WTC11 (cell line): ENCODE measurements around the gene HECW1. TPM values are rescaled to one million over a fixed set of nuclear protein-coding genes. Genes with fewer than 3 reads are reported as not detected.

Experiments used
- ATAC-seq: fragments of 200-7000 bp; cut with Tn5 transposase; 2 replicates; pipeline ENCODE4 v1.10.0; 2021; ENCODE audit warnings: mild to moderate bottlenecking, moderate library complexity
- CTCF ChIA-PET: fragments of 300-600 bp; sonication (Branson Sonifier 250); formaldehyde crosslinking; loops from one replicate; lab custom pipeline; 2021; ENCODE audit warnings: antibody characterized with exemption; lab: Charles Lee
- POLR2A ChIA-PET: fragments of 350-600 bp; sonication (Branson Sonifier 250); formaldehyde crosslinking; loops from one replicate; lab custom pipeline; 2021; ENCODE audit warnings: antibody characterized with exemption; lab: Charles Lee
- DNase-seq: peaks from one replicate; pipeline ENCODE4 v3.0.0; 2021; ENCODE audit warnings: low spot score
- H3K27ac Mint-ChIP-seq: 2 replicates; pipeline ENCODE4 v1.8.0; 2021; ENCODE audit warnings: mixed read lengths
- H3K27me3 Mint-ChIP-seq: 2 replicates; pipeline ENCODE4 v1.8.0; 2021; ENCODE audit warnings: low read depth, mild to moderate bottlenecking, moderate library complexity, mixed read lengths
- H3K36me3 Mint-ChIP-seq: 2 replicates; pipeline ENCODE4 v1.8.0; 2021; ENCODE audit warnings: mixed read lengths
- H3K4me1 Mint-ChIP-seq: 2 replicates; pipeline ENCODE4 v1.8.0; 2022; ENCODE audit warnings: mixed read lengths
- H3K4me3 Mint-ChIP-seq: 2 replicates; pipeline ENCODE4 v1.8.0; 2021; ENCODE audit warnings: mild to moderate bottlenecking, moderate library complexity, mixed read lengths
- H3K9me3 Mint-ChIP-seq: 2 replicates; pipeline ENCODE4 v1.8.0; 2021; ENCODE audit warnings: mixed read lengths
- CREM ChIP-seq: sonication (generic); formaldehyde crosslinking; IDR thresholded peaks from 2 replicates; pipeline ENCODE4 v1.8.1; 2022; ENCODE audit warnings: mild to moderate bottlenecking, missing genetic modification reagents, moderate library complexity
- ESRRA ChIP-seq: sonication (generic); formaldehyde crosslinking; IDR thresholded peaks from 2 replicates; pipeline ENCODE4 v1.8.1; 2022; ENCODE audit warnings: mild to moderate bottlenecking, missing genetic modification reagents, borderline replicate concordance
- NR1H2 ChIP-seq: sonication (generic); formaldehyde crosslinking; IDR thresholded peaks from 2 replicates; pipeline ENCODE4 v1.9.0; 2021; ENCODE audit warnings: mild to moderate bottlenecking, moderate library complexity, missing genetic modification reagents
- TCF7 ChIP-seq: sonication (generic); formaldehyde crosslinking; IDR thresholded peaks from 2 replicates; pipeline ENCODE4 v1.8.0; 2022; ENCODE audit warnings: mild to moderate bottlenecking, low read depth, missing genetic modification reagents, moderate library complexity
- microRNA-seq: library from miRNA; unstranded; fragments of <30 nt; microRNA quantifications from one replicate; pipeline ENCODE4 v1.2.0, GENCODE V29; 2022; ENCODE audit warnings: borderline number of aligned reads
- total RNA-seq: library from RNA; stranded (reverse); gene quantifications from 3 replicates; pipeline ENCODE4 v1.2.3, GENCODE V29; 2021

The HECW1 gene
- total RNA-seq, 1 experiment from 2014 or later = 6.1 TPM

DNA sequence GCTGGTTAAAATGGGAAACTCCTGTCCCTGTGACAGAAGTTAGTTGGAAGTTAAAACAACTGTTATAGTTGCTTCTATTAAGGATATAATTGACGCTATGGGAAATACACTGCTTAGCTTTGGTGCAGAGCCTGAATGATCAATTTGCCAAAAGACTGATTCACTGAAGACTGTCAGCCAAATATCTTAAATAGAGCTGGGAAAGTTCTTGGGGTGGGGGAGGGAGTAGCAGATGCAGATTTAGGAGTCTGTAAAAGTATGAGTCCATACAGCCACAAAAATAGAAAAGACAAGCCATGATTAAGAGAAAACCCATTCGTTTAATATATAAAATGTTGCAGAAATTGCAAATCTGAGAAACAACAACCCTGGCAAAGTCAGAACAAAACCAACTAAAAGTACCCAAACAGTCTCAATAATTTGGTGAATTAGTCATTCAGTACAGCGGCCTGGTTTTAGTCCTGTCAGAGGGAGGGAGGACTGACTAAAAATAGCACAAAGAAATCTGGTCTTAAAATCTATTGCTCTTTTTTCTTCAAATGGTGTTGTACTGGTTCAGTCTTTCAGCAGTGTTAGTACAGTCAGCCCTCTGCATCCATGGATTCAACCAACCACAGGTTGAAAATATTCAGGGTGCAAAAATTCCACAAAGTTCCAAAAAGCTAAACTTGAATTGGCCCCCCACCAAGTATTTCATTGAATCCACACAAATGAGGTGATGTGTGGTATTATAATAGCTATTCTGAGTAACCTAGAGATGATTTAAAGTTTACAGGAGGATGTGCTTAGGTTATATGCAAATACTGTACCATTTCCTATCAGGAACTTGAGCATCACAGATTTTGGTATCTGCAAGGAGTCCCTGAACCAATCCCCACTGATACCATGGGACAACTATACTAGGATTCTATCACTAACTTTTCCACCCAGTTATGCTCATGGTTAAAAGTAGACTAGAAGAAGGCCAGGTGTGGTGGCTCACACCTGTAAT is 500.4 kb downstream of the HECW1 start:
- Mint-ChIP-seq H3K4me1 (no peaks in the 10 kb centered on the region), H3K9me3 (no peaks in the 10 kb centered on the region), H3K27me3 (no peaks in the 10 kb centered on the region), H3K27ac (0 out of 2 replicates have a peak overlapping the region, but pooled peaks have one; percentile 6), H3K4me3 (no peak overlapping the region), H3K36me3 (peaks cover 27% of the 10 kb centered on the region)
- TF ChIP-seq CREM (CRISPR knock-in tag) = no peak
- no peak for TF ChIP-seq NR1H2
- no peak for TF ChIP-seq ESRRA (CRISPR knock-in tag)
- TF ChIP-seq TCF7 (CRISPR knock-in tag) = no peak
- POLR2A ChIA-PET = interaction anchor here (0.6 kb wide), 1 partner anchor 142 kb away, joined by 4 read pairs; no protein-coding TSS in a partner anchor
- CTCF ChIA-PET = interaction anchor here (1.1 kb wide), 1 partner anchor 30 kb away, joined by 4 read pairs; the partner anchor contains the start of gene STK17A
- no peak for ATAC-seq
- DNase-seq = no peak

Small RNA genes within 50 kb of the gene (microRNA-seq; reads per million reads assigned to microRNA genes)
- gene MIR3943 = 1.0 reads per million

Other genes starting within 250 kb of the HECW1 start
- 4.7 to 5.5 TPM (median 5.5 TPM) in 3 replicates for gene C7orf25, start 200.6 kb upstream of the HECW1 start, total RNA-seq
- 203 to 228 TPM (median 219 TPM) in 3 replicates for gene PSMA2, start 180.5 kb upstream of the HECW1 start, total RNA-seq
- 72.2 to 84.4 TPM (median 75.7 TPM) in 3 replicates for gene MRPL32, start 180.3 kb upstream of the HECW1 start, total RNA-seq